ENCODE data around the gene IL17RE.

Gene IL17RE

DNA sequence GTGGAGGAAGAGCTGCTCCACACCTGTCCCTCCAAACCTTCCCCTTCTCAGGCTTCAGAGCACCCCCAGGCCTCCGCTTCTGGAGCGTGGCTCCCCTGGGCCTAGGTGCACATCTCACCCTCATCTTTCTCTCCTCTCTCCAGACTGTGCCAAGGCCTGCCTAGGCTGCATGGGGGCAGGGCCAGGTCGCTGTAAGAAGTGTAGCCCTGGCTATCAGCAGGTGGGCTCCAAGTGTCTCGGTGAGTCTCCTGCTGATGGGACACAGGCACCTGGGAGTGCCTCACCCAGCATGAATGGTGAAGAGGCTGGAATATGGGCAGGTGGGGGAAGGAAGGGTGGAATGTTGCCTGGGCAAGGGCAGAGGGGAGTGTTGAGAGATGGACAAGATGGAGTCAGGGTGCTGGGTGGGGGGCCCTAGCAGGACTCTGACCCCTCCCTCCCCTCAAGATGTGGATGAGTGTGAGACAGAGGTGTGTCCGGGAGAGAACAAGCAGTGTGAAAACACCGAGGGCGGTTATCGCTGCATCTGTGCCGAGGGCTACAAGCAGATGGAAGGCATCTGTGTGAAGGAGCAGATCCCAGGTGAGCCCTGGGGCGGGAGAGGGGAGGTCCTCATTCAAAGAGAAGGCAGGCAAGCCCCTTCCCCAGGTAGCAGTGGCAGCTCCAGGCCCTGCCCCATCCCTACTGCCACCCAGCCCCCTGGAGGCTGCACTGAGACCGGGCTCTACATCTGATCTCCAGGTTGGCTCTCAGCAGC is 40.5 kb downstream of the IL17RE start:
- TF ChIP-seq, protein P1, sequence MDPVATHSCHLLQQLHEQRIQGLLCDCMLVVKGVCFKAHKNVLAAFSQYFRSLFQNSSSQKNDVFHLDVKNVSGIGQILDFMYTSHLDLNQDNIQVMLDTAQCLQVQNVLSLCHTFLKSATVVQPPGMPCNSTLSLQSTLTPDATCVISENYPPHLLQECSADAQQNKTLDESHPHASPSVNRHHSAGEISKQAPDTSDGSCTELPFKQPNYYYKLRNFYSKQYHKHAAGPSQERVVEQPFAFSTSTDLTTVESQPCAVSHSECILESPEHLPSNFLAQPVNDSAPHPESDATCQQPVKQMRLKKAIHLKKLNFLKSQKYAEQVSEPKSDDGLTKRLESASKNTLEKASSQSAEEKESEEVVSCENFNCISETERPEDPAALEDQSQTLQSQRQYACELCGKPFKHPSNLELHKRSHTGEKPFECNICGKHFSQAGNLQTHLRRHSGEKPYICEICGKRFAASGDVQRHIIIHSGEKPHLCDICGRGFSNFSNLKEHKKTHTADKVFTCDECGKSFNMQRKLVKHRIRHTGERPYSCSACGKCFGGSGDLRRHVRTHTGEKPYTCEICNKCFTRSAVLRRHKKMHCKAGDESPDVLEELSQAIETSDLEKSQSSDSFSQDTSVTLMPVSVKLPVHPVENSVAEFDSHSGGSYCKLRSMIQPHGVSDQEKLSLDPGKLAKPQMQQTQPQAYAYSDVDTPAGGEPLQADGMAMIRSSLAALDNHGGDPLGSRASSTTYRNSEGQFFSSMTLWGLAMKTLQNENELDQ (tag by site-specific recombination; IDR thresholded peaks at IDR 0.05; ENCODE audit: low read depth): no peak
- TF ChIP-seq ZIC2 (tag by site-specific recombination; IDR thresholded peaks at IDR 0.05) (peak; percentile 51; the same call in 1 of the 2 replicates), ZNF10 (tag by site-specific recombination; IDR thresholded peaks at IDR 0.05) (no peak), RBAK (tag by site-specific recombination; IDR thresholded peaks at IDR 0.05) (no peak)
- CTCF ChIA-PET: interaction anchor here (0.9 to 1.6 kb wide), 3 partner anchors 10 to 13 kb away, joined by 3 to 6 read pairs (median 5); partner anchors contain the start of gene CRELD1
- H3K27ac ChIP-seq (ENCODE audit: extremely low read depth, low read depth, low read length): no peak overlapping the region
- H3K9me3 ChIP-seq (ENCODE audit: control insufficient read depth, insufficient read depth, low read depth, low read length): no peaks in the 10 kb centered on the region
- no peak overlapping the region for H3K4me3 ChIP-seq (ENCODE audit: low read depth, low read length)
- peaks cover 0 to 47% of the 10 kb centered on the region in 2 experiments; a peak in 1 of 3 replicates for H3K36me3 ChIP-seq (ENCODE audit: control insufficient read depth in 2 of 2, insufficient read depth in 1 of 2, low read length in 2 of 2)
- no peaks in the 10 kb centered on the region for H3K4me1 ChIP-seq (ENCODE audit: control insufficient read depth, insufficient read depth, low read length)
- POLR2A ChIA-PET: interaction anchor here (1.2 to 4.0 kb wide), 2 partner anchors 9 to 10 kb away, joined by 4 to 23 read pairs; partner anchors contain the start of genes CRELD1 and PRRT3

DNA sequence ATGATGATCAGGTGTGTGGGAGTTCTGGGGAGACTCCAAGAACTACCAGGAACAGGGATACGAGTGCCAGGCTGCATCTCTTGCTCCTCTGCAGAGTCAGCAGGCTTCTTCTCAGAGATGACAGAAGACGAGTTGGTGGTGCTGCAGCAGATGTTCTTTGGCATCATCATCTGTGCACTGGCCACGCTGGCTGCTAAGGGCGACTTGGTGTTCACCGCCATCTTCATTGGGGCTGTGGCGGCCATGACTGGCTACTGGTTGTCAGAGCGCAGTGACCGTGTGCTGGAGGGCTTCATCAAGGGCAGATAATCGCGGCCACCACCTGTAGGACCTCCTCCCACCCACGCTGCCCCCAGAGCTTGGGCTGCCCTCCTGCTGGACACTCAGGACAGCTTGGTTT is 41.6 kb downstream of the IL17RE start:
- H3K36me3 ChIP-seq (ENCODE audit: control insufficient read depth in 2 of 2, insufficient read depth in 1 of 2, low read length in 2 of 2): peaks cover 0 to 52% of the 10 kb centered on the region in 2 experiments; a peak in 1 of 3 replicates
- no peaks in the 10 kb centered on the region for H3K9me3 ChIP-seq (ENCODE audit: control insufficient read depth, insufficient read depth, low read depth, low read length)
- POLR2A ChIA-PET: interaction anchor here (1.2 to 4.0 kb wide), 2 partner anchors 10 to 11 kb away, joined by 3 to 23 read pairs; partner anchors contain the start of gene CRELD1
- TF ChIP-seq, protein P2, sequence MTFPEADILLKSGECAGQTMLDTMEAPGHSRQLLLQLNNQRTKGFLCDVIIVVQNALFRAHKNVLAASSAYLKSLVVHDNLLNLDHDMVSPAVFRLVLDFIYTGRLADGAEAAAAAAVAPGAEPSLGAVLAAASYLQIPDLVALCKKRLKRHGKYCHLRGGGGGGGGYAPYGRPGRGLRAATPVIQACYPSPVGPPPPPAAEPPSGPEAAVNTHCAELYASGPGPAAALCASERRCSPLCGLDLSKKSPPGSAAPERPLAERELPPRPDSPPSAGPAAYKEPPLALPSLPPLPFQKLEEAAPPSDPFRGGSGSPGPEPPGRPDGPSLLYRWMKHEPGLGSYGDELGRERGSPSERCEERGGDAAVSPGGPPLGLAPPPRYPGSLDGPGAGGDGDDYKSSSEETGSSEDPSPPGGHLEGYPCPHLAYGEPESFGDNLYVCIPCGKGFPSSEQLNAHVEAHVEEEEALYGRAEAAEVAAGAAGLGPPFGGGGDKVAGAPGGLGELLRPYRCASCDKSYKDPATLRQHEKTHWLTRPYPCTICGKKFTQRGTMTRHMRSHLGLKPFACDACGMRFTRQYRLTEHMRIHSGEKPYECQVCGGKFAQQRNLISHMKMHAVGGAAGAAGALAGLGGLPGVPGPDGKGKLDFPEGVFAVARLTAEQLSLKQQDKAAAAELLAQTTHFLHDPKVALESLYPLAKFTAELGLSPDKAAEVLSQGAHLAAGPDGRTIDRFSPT (tag by site-specific recombination; IDR thresholded peaks at IDR 0.05): no peak
- TF ChIP-seq ELK4 (IDR thresholded peaks at IDR 0.05; ENCODE audit: borderline replicate concordance, low read depth, low read length) (no peak), SCRT2 (tag by site-specific recombination; IDR thresholded peaks at IDR 0.05) (peak; percentile 59; the same call in 1 of the 2 replicates)
- H3K4me1 ChIP-seq (ENCODE audit: control insufficient read depth, insufficient read depth, low read length): no peaks in the 10 kb centered on the region
- CTCF ChIA-PET: interaction anchor here (0.5 kb wide), 1 partner anchor 444 kb away, joined by 3 read pairs; no protein-coding TSS in a partner anchor
- H3K27ac ChIP-seq (ENCODE audit: extremely low read depth, low read depth, low read length): no peak overlapping the region
- no peak overlapping the region for H3K4me3 ChIP-seq (ENCODE audit: low read depth, low read length)

- H3K36me3 ChIP-seq (ENCODE audit: control insufficient read depth in 2 of 2, insufficient read depth in 1 of 2, low read length in 2 of 2): peaks cover 0 to 58% of the 10 kb centered on the region in 2 experiments; a peak in 1 of 3 replicates
- ChIA-PET CTCF (interaction anchor here (1.0 to 2.3 kb wide), 9 partner anchors 9 to 196 kb away, joined by 3 to 19 read pairs (median 5); partner anchors contain the start of genes CRELD1 and OGG1), POLR2A (interaction anchor here (1.6 to 4.0 kb wide), 2 partner anchors 12 to 66 kb away, joined by 6 to 23 read pairs; partner anchors contain the start of gene CRELD1)
- TF ChIP-seq ZNF157 (tag by site-specific recombination; IDR thresholded peaks at IDR 0.05): no peak
- H3K27ac ChIP-seq (ENCODE audit: extremely low read depth, low read depth, low read length): no peak overlapping the region
- no peaks in the 10 kb centered on the region for H3K9me3 ChIP-seq (ENCODE audit: control insufficient read depth, insufficient read depth, low read depth, low read length)
- H3K4me1 ChIP-seq (ENCODE audit: control insufficient read depth, insufficient read depth, low read length): no peaks in the 10 kb centered on the region
- no peak overlapping the region for H3K4me3 ChIP-seq (ENCODE audit: low read depth, low read length)
These were observed 42.7 kb downstream of the IL17RE start for GRCh38 chr3:9945358-9945757.
